Measurements from ENCODE around the gene SLAMF8.

DNA sequence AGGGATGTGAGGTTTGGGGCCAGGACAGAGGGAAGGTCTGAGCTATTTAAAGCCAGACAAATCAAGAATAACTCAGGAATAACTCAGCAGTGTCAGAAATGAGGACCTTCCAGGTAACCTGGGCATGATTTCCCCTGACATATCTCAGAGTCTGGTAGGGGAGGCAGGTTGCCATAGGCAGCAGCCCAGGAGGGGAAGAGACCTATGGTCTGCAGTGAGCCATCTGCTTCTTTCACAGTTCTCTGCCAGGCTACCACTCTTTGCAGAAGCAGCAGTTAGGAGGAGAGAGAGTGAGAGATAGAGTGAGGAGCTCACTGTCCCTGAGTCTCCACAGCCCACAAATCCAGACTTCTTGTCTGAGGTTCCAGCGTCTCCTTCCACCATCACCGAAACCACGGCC, 42.1 kb downstream of the SLAMF8 start:
- TF ChIP-seq, protein P1, sequence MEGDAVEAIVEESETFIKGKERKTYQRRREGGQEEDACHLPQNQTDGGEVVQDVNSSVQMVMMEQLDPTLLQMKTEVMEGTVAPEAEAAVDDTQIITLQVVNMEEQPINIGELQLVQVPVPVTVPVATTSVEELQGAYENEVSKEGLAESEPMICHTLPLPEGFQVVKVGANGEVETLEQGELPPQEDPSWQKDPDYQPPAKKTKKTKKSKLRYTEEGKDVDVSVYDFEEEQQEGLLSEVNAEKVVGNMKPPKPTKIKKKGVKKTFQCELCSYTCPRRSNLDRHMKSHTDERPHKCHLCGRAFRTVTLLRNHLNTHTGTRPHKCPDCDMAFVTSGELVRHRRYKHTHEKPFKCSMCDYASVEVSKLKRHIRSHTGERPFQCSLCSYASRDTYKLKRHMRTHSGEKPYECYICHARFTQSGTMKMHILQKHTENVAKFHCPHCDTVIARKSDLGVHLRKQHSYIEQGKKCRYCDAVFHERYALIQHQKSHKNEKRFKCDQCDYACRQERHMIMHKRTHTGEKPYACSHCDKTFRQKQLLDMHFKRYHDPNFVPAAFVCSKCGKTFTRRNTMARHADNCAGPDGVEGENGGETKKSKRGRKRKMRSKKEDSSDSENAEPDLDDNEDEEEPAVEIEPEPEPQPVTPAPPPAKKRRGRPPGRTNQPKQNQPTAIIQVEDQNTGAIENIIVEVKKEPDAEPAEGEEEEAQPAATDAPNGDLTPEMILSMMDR (conservative IDR thresholded peaks at IDR 0.05 in 1 of 2, IDR thresholded peaks at IDR 0.05 in 1 of 2; ENCODE audit: extremely low read depth in 1 of 2, insufficient read depth in 1 of 2, low read depth in 1 of 2, low read length in 2 of 2), result no peak
- no peak for TF ChIP-seq EZH2 (IDR thresholded peaks at IDR 0.05; ENCODE audit: borderline replicate concordance, low read length)

Data from mammary epithelial cell (primary cell).